Measurements from ENCODE around the gene USP32. TPM values are rescaled to one million over a fixed set of nuclear protein-coding genes. Genes with fewer than 3 reads are reported as not detected.

USP32 gene
- total RNA-seq, 2 experiments from 2014 or later = 26.6 to 27.0 TPM

DNA sequence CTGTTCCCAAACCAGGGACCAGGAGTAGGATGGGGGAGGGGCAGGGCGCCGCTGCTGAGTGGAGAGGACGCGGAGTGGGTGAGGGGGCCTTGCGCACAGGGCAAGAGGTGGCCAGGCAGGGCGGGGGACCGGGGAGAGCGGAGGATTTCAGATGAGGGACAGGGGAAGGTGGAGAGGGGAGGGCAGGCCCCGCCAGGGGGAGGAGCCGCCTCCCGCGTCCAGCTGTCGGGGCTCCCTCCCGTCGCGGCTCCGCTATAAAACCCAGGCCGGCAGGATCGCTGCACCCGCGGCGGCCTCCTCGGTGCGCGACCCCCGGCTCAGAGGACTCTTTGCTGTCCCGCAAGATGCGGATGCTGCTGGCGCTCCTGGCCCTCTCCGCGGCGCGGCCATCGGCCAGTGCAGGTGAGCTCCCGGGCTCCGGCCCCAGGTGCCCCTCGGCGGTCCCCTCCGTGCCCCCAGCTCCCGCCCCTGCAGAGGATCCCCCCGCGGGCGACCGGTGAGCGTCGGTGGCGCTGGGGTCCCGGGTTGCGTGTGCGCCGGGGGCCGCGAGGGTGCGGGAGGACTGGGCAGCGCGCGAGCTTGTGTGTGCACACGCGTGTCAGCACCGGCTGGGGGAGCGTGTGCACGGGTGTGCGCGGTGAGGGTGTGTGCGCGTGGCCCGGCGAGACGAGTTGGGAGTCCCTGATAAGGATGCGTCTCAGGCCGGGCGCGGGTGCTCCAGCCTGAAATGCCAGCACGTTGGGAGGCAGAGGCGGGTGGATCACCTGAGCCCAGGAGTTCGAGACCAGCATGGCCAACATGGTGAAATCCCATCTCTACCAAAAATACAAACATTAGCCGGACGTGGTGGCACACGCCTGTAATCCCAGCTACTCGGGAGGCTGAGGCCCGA, 242.0 kb downstream of the USP32 start, which contains the start of gene CA4:
Gene CA4, plus strand, starts transcription at position 283 of the 892 bp plus-strand sequence. Its CDS starts 62 bp downstream, at position 345.
- ChIA-PET CTCF (interaction anchor here (0.6 kb wide), 1 partner anchor 291 kb away, joined by 3 read pairs; no protein-coding TSS in a partner anchor), POLR2A (no interaction called here)

DNA sequence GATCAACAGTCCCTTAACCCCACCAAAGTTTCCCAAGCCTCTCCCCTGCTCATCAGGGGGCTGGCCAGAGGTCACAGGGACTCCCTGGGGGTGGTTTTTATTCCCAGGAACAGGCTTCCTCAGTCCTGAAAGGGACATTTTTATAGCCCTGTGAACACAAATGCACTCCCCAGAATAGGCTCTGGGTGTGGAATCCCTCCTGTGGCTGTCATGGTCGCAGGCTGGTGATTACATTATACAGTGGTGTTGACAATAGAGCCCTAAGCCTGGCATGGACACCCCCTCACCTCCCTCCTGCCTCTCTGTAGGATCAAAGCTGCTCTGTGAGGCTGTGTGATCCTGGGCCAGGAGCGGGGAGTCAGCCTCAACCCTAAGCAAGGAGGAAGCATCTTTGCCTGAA, 243.6 kb downstream of the USP32 start:
- ChIA-PET CTCF (interaction anchor here (0.9 kb wide), 1 partner anchor 9 kb away, joined by 7 read pairs; no protein-coding TSS in a partner anchor), POLR2A (no interaction called here)

GRCh38 chr17:60147553-60148223, 244.2 kb downstream of the USP32 start:
- ChIA-PET CTCF (interaction anchor here (0.6 kb wide), 1 partner anchor 291 kb away, joined by 3 read pairs; no protein-coding TSS in a partner anchor), POLR2A (no interaction called here)

DNA sequence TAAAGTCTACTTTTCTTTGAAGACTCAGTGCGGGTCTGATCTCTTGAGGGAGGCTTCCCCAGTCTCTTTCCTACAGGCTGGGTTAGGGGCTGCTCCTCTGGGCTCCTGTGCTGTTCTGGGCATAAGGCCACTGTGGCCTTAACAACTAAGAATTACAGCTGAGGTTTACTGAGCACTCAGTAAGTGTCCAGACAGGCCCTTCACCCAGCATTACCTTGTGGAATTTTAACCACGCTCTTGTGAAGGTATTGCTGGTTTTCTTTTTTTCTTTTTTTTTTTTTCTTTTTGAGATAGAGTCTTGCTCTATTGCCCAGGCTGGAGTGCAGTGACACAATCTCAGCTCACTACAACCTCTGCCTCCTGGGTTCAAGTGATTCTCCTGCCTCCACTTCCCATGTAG, 245.7 kb downstream of the USP32 start:
- ChIA-PET CTCF (no interaction called here), POLR2A (interaction anchor here (0.6 kb wide), 1 partner anchor 281 kb away, joined by 3 read pairs; no protein-coding TSS in a partner anchor)

GRCh38 chr17:60145006-60145935, 246.7 kb downstream of the USP32 start:
- POLR2A ChIA-PET = no interaction called here
- CTCF ChIA-PET = no interaction called here

- ChIA-PET CTCF (interaction anchor here (1.5 kb wide), 1 partner anchor 287 kb away, joined by 3 read pairs; no protein-coding TSS in a partner anchor), POLR2A (no interaction called here)
These were observed 248.9 kb downstream of the USP32 start for GRCh38 chr17:60142872-60143499.

- ChIA-PET CTCF (interaction anchor here (0.6 to 2.9 kb wide), 9 partner anchors 7 to 1400 kb away, joined by 3 to 7 read pairs (median 4); no protein-coding TSS in a partner anchor), POLR2A (no interaction called here)
These were observed 250.6 kb downstream of the USP32 start for GRCh38 chr17:60141111-60142018.

DNA sequence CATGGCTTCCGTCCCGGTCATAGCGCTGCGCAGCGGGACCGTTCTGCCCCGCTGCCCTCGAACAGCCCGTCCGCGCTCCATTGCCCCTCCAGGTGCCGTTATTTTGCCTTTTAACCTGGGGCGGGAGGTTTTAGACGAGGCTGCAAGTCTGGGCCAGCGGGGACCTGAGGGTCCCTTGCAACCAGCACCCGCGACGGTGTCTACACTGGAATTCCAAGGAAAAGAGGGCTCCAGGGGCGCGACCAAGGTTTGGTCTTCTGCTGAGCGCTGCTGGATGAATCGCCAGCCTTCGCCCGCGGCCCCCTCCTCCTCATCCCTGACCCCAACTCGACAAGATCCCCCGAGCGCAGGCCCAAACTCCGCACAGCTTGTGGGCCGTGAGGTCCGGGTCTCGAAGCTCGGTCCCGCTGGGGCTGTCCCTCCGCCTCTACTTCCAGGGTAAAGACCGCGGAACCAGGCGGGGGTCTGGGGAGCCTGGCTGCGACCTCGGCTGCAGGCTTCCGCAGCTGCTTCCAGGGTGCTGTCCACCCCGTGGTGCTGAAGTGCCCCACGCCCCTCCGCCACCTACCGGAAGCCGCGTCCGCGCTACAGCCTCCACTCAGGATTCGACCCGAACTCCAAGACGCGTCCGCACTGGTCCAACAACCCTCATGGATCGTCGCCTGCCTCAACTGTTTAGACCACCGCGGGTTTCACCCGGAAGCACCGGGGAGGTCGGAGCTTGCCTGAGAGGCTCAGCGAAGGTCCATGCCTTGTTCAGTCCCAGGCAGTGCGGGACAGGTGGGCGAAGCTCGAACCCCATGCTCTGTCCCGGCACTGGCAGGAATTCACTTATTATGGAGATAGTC, 252.3 kb downstream of the USP32 start:
- ChIA-PET POLR2A (no interaction called here), CTCF (interaction anchor here (0.9 to 2.9 kb wide), 4 partner anchors 9 to 264 kb away, joined by 3 to 7 read pairs (median 4); no protein-coding TSS in a partner anchor)

DNA sequence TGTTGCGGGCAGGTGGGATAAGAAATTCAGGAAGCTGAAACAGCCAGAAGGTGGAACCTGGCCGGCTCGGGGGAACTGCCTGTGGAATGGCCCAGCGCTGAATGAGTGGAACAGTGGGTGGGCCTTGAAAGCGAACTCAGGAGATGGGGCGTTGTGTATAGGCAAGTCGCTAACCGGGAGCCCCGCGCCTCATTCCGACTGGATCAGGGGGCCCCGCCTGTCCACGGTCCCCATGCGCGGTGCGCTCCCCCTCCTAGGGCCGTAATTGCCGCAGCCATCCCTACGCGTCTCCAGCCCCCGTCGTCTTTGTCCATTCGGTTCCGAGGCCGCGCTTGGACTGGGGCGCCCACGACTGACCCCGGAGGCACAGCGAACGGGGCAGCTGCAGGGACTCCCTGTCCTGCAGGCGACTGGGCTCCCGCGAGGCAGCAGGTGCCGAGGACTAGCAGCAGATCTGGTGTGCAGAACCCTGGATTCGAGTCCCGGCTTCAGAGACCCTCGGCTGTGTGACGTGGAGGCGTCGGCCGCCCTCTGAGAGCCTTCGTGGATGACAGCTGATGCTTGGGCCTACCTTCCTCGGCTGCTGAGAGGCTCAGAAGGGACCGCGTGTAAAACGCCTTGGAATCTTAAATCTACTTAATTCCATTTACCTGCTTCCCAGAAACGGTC, 253.0 kb downstream of the USP32 start:
- ChIA-PET POLR2A (no interaction called here), CTCF (interaction anchor here (1.1 to 2.9 kb wide), 3 partner anchors 9 to 306 kb away, joined by 3 to 7 read pairs (median 4); no protein-coding TSS in a partner anchor)

GRCh38 chr17:60137731-60138130, 254.2 kb downstream of the USP32 start:
- CTCF ChIA-PET = interaction anchor here (0.7 kb wide), 1 partner anchor 376 kb away, joined by 3 read pairs; no protein-coding TSS in a partner anchor

DNA sequence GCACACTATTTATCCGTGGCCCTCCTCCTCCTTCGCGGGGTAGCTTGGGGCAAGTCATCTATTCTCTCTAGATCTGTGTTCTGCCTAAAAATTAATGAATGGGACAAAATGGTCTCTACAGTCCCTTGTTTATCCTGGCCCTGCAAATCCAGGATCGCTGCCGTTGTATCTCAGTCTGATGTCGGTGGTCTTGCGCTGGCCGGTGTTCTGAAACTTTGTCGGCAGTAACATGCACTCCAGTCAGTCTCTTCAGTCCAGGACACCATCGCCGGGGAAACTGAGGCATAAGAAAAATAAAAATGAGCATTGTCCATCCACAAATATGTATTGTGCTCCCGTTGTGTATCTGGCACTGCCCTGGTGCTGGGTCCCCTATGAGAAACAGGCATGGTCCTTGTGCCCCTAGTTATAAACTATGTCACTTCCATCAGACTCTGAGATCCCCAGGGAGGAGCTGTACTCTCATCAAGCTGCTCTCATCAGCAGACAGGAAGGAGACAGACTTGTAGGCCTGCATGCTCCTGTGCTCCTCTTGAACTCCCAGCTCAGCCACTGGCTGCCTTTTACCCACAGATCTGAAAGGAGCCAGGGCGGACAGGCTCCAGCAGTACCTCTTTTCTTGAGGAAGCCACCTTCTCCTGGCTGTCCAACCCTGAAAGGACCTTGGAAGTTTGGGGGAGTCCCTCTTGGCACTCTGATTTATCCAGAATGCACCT, 255.8 kb downstream of the USP32 start:
- CTCF ChIA-PET = no interaction called here
- POLR2A ChIA-PET = no interaction called here

More at GRCh38 chr17:60137731-60138130, 254.2 kb downstream of the USP32 start:
- POLR2A ChIA-PET = interaction anchor here (0.6 kb wide), 2 partner anchors 725 to 1966 kb away, joined by 4 read pairs; no protein-coding TSS in a partner anchor

GRCh38 chr17:60135151-60135950, 256.6 kb downstream of the USP32 start:
- POLR2A ChIA-PET = no interaction called here

GRCh38 chr17:60134396-60135150, 257.4 kb downstream of the USP32 start:
- CTCF ChIA-PET = no interaction called here
- POLR2A ChIA-PET = interaction anchor here (0.6 kb wide), 1 partner anchor 271 kb away, joined by 4 read pairs; no protein-coding TSS in a partner anchor

More at GRCh38 chr17:60135151-60135950, 256.6 kb downstream of the USP32 start:
- CTCF ChIA-PET = no interaction called here

DNA sequence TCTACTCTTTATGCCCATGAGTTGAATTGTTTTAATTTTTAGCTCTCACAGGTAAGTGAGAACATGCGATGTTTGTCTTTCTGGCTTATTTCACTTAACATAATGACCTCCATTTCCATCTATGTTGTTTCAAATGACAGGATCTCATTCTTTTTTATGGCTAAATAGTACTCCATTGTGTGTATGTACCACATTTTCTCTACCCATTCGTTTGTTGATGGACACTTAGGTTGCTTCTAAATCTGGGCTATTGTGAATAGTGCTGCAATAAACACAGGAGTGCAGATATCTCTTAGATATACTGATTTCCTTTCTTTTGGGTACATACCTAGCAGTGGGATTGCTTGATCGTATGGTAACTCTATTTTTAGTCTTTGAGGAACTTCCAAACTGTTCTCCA, 261.5 kb downstream of the USP32 start:
- ChIA-PET CTCF (interaction anchor here (0.7 to 1.5 kb wide), 2 partner anchors 9 to 23 kb away, joined by 4 to 5 read pairs; no protein-coding TSS in a partner anchor), POLR2A (no interaction called here)
